ENCODE data around the gene GALNT18. TPM values are rescaled to one million over a fixed set of nuclear protein-coding genes. Genes with fewer than 3 reads are reported as not detected.

Gene GALNT18
- total RNA-seq, 4 donors from 2014 or later: 3.5 to 31.4 (median 11.1) TPM

- no peak for TF ChIP-seq CTCF (IDR thresholded peaks at IDR 0.05)
- TF ChIP-seq POLR2A (IDR thresholded peaks at IDR 0.05): no peak
- Histone ChIP-seq H3K27ac (no peak overlapping the region), H3K27me3 (no peaks in the 10 kb centered on the region), H3K4me3 (no peak overlapping the region), H3K9me3 (no peaks in the 10 kb centered on the region), H3K4me1 (no peaks in the 10 kb centered on the region), H3K36me3 (no peaks in the 10 kb centered on the region)
- no peak for DNase-seq
These were observed 92.8 kb downstream of the GALNT18 start for GRCh38 chr11:11528986-11529385.

GRCh38 chr11:11525283-11525682 is 96.5 kb downstream of the GALNT18 start:
- H3K9me3 ChIP-seq: no peaks in the 10 kb centered on the region
- no peak overlapping the region for H3K4me3 ChIP-seq
- H3K27me3 ChIP-seq: no peaks in the 10 kb centered on the region
- no peaks in the 10 kb centered on the region for H3K4me1 ChIP-seq
- no peaks in the 10 kb centered on the region for H3K36me3 ChIP-seq
- no peak for DNase-seq
- no peak overlapping the region for H3K27ac ChIP-seq
- TF ChIP-seq CTCF (IDR thresholded peaks at IDR 0.05) (no peak), POLR2A (IDR thresholded peaks at IDR 0.05) (no peak)

- no peaks in the 10 kb centered on the region for H3K9me3 ChIP-seq
These were observed 97.3 kb downstream of the GALNT18 start for GRCh38 chr11:11524436-11525061.

GRCh38 chr11:11522591-11522990 is 99.2 kb downstream of the GALNT18 start:
- H3K4me3 ChIP-seq: no peak overlapping the region
- no peaks in the 10 kb centered on the region for H3K4me1 ChIP-seq
- H3K27ac ChIP-seq: no peak overlapping the region
- no peaks in the 10 kb centered on the region for H3K27me3 ChIP-seq
- TF ChIP-seq POLR2A (IDR thresholded peaks at IDR 0.05): no peak
- no peak for TF ChIP-seq CTCF (IDR thresholded peaks at IDR 0.05)
- DNase-seq: no peak
- no peaks in the 10 kb centered on the region for H3K9me3 ChIP-seq
- no peaks in the 10 kb centered on the region for H3K36me3 ChIP-seq

More at GRCh38 chr11:11524436-11525061, 97.3 kb downstream of the GALNT18 start:
- H3K4me1 ChIP-seq: no peaks in the 10 kb centered on the region
- H3K36me3 ChIP-seq: no peaks in the 10 kb centered on the region
- H3K27me3 ChIP-seq: no peaks in the 10 kb centered on the region
- H3K27ac ChIP-seq: no peak overlapping the region
- no peak for DNase-seq
- TF ChIP-seq POLR2A (IDR thresholded peaks at IDR 0.05) (no peak), CTCF (IDR thresholded peaks at IDR 0.05) (no peak)
- H3K4me3 ChIP-seq: no peak overlapping the region

GRCh38 chr11:11521306-11522002 is 100.4 kb downstream of the GALNT18 start:
- H3K9me3 ChIP-seq: no peaks in the 10 kb centered on the region
- H3K27ac ChIP-seq: no peak overlapping the region
- no peaks in the 10 kb centered on the region for H3K36me3 ChIP-seq
- TF ChIP-seq CTCF (IDR thresholded peaks at IDR 0.05): no peak
- TF ChIP-seq POLR2A (IDR thresholded peaks at IDR 0.05): no peak
- no peaks in the 10 kb centered on the region for H3K4me1 ChIP-seq
- H3K27me3 ChIP-seq: no peaks in the 10 kb centered on the region
- no peak overlapping the region for H3K4me3 ChIP-seq
- DNase-seq: no peak
